Measurements from ENCODE around the gene MTMR8. TPM values are rescaled to one million over a fixed set of nuclear protein-coding genes. Genes with fewer than 3 reads are reported as not detected.

MTMR8 gene
- polyA plus RNA-seq, 4 donors, result 1.5 to 2.3 (median 1.9) TPM

DNA sequence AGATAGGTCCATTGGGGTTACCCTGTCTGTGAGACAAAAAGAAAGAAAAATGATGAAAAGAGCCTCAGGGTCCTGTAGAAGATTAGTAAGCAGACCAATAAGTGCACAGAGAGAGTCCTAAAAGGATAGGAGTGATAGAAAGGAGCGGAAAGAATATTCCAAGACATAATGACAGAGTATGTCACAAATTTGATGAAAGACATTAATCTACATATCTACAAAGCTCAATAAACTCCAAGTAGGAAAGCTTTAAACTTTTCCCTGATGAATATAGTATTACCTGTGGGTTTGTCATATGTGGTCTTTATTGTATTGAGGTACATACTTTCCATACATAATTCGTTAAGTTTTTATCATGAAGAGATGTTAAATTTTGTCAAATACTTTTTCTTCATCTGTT lies 73.7 kb downstream of the MTMR8 start:
- no peak for DNase-seq (ENCODE audit: low read depth in 4 of 4, low spot score in 3 of 4)

DNA sequence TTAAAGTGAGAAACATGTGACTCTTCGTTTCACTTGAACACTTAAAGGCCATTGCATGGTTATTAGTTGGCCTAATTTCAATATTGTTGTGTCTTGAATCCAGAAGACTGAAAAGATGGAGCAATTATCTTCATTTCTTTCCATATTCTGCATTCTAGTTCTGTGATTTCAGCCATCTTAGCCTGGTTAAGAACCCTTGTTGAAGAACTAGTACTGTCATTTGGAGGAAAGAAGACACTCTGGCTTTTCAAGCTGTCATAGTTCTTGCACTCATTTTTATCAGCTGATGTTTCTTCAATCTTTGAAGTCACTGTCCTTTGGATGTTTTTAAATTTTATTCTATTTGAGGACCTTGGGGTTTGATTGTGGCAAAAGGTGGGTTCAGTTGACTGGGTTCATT lies 81.6 kb downstream of the MTMR8 start:
- no peak for DNase-seq (ENCODE audit: low read depth in 4 of 4, low spot score in 3 of 4)

DNA sequence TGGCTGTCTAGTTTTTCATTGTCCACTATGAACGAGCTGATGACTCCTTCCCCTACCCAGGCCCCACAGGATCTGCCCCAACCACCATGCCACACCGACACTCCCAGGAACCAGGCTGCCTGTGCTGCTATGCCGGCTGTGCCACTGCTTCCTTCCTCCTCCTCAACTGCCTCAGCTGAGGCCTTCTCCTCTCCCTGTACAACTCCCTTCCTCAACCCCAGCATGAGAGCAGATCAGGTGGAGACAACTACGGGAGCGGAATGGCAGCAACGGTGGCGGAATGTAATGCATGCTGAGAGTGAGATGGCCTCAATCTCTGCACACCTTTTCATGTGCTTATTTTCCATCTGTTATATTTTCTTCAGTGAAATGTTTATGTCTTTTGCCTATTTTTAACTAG lies 88.5 kb downstream of the MTMR8 start:
- DNase-seq (ENCODE audit: low read depth in 4 of 4, low spot score in 3 of 4), result no peak

DNA sequence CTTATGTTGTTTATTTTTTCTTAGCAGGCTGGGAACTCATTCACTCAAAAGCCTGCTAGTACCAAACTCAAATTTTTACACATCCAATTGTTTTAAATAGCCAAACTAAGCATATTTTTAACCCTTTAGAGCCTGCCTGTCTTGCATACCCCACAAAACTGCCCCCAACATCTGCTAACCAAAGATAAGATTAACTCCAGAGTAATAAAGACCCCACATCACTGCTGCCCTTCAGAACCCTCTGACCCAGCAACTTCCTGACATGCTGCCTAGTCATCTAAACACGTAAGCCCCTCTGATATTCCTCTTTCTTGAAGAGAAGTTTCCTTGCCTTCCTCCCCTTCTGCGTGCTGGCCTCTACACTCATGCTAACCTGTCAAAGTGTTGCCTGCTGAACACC lies 104.1 kb downstream of the MTMR8 start:
- DNase-seq (ENCODE audit: low read depth in 4 of 4, low spot score in 3 of 4), result no peak

DNA sequence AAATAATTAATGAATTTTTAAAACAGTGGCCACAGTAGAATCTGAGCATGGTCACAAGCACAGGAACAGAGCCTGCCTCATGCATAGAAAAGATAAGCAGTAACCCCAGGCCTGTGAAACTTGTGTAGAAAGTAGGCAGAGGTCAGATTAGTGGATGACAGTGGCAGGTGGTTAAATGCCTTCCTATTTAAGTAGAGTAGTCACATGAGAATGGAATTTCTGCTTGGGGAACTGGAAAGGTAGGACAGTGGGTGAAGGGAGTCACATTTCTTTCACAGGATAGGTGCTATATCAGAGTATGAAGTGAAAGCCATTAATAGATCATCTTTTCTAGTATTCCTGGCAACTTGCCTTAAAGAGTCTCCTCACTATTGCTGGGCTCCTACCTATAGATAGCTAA lies 130.0 kb downstream of the MTMR8 start:
- DNase-seq (ENCODE audit: low read depth in 4 of 4, low spot score in 3 of 4), result no peak

DNA sequence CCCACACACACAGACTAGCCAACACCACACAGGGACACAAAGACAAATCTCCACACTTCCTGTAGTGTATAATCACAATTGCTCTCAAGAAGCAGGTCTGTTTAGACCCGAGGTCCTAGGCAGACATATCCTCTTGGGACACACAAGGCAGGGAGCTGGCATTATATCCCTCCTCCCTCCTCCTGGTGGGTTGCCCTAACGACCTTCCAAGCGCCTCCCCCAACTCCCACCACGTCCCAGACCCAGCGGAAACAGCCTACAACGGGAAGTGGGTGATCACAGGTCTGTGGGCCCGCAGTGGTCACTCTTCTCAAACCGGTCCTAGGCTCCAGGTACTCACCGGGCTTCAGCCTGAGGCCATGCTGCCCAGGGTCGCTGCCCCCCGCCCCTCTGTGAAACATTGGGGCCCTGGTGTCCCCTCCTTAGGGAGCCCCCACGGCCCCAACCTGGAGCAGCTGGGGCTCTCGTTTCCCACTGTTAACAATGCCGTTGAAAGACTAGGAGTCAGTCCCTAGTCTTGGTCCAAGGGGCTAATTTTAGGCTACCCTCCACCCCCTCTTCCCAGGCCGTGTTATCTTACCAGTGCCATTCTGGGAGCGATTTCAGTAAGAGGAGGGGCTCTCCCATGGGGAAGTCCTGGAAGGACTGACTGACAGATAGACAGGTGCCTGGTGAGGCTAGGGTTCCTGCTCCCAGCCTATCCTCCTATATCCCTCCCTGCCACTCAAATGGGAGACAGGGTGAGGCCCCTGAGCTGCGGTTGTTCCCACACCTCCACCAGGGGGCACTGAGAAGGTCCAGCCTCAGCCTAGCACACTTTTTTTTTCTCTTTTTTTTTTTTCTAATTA lies 164.9 kb downstream of the MTMR8 start, which contains the start of gene ASB12:
ASB12 (minus strand) TSS at position 485 of the 848 bp plus-strand sequence. CDS start 4,957 bp downstream, outside the sequence.
- no peak for DNase-seq (ENCODE audit: low read depth in 4 of 4, low spot score in 3 of 4)

DNA sequence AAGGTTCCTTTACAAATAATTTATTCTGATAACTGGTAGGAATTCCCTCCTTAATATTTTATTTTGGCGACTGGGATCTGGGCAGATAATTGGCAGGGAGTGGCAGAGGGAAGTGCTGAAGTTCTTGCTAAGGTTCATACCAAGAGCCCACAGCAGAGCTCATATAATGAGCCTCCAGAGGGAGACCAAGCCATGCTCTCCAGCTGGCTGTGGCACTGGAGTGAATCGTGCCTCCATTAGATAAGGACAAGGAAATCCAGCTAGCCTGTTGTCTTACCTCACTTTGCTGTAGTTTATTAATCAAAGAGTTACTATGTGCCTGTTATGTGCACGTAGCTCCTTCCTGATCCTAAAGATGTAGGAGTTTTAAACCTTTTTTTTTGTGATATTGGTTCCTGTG lies 166.1 kb downstream of the MTMR8 start:
- DNase-seq (ENCODE audit: low read depth in 4 of 4, low spot score in 3 of 4), result no peak

Other genes starting within 250 kb of the MTMR8 start
- 1 to 10 TPM; 7.2 to 8.3 (median 8.0) TPM for gene AMER1, start 189.7 kb downstream of the MTMR8 start, polyA plus RNA-seq (ENCODE audit: insufficient read length in 4 of 4)
- under 1 TPM; 0.44 to 0.57 (median 0.51) TPM for gene ASB12, start 164.8 kb downstream of the MTMR8 start, polyA plus RNA-seq (ENCODE audit: insufficient read length in 4 of 4)

Measured in right renal pelvis (tissue), 4 donors.